NK-92 (cell line): ENCODE data around the gene ZNF385C.

ENCODE experiments used
- DNase-seq: peaks from one replicate; lab custom pipeline; 2025; ENCODE audit not compliant: unreplicated experiment; lab: John Stamatoyannopoulos, UW

The ZNF385C gene

DNA sequence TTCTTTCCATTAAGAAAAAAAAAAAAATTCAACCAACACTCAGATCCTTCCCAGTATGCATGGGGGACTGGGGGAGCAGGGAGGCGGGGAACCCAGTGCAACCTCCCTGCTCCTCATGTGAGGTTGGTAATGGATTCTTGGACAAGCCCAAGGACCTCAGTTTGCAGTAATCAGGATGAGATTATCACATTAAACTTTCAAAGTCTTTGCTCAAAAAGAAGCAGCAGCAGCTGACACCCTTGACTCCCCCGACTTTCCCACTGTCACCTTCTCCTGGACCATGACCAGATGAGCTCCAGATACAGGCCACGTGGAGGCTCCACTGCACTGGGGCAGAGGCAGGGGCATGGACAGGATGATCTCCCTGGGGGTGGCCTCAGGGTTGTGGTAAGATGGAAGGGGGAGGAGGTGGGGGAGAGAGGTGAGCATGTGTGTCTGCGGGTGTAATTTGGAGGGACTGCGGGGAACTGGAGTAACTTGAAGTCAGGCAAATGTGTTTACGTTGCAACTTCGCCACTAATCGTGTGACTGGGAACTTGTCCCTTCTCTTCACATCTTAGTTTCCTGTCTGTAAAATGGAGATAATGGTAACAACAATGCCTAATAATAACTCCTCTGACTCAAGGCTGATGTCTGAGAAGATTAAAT lies 19.8 kb downstream of the ZNF385C start:
- no peak for DNase-seq

DNA sequence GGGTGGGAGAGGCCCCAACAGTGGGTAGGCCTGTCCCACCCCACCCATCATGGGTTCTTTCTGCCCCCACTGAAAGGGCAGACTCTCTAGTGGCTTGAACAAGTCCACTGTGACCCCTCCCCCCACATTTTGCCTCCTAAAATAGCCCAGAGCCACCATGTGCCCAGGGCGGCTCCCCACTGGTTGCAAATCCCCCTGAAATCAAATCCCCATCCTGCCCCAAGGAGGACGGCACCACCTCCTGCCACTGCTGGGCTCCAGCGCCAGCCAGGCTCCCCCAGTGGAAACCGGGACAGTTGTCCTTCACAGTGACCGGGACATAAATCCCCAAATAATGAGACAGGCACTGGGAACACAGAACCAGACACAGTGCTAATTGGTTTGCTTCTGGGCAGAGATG lies 20.5 kb downstream of the ZNF385C start:
- DNase-seq = no peak

DNA sequence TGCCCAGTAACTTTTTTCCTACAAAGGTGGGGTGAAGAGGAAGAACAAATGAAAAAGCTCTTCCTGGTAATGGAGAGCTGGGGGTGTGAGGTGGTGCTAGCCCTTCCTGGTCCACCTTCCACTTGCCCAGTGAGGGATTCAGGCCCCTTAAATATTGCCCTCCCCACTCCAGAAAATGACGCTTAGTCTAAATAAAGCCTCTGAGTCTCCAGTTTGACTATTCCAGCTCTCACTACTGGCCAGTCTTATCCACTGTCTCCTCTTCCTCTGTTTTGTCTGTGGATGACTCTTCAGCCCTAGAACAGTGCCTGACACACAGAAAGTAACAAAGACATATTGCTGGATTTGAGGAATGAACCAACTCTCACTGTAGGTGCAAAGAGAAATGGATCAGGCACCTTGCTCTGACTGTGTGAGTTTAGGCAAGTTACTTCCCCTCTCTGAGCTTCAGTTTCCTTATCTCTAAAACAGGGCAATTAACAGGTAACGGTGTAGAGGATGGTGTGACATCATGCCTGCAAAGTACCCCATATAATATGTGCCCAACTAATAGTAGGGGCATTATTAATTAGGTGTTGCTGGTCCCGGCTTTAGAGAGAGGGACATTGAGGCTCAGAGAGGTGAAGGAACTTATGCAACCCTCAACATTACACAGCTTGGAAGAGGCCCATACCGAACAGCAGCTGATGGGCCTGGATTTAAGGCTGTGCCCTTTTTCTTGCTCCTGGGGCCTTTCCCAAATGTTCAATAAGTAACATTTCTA lies 21.3 kb downstream of the ZNF385C start:
- no peak for DNase-seq

DNA sequence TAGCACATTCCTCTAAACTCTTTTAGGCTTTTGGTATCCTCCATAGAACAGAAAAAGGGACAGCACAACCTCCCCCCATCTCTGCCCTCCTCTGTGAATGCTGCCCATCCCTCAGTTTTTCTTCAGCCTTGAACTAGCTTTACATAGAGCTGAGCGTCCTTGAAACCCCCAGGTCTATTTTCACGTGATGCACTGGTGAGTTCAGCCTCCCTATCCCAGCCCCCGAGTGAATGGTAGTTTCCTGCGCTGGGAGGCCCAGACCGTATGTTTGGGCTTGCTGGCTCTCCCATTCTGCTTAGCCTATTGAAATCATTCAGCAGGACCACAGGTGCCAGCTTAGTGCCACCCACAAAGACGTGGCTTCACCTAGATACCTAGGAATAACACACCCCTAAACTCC lies 22.5 kb downstream of the ZNF385C start:
- no peak for DNase-seq

DNA sequence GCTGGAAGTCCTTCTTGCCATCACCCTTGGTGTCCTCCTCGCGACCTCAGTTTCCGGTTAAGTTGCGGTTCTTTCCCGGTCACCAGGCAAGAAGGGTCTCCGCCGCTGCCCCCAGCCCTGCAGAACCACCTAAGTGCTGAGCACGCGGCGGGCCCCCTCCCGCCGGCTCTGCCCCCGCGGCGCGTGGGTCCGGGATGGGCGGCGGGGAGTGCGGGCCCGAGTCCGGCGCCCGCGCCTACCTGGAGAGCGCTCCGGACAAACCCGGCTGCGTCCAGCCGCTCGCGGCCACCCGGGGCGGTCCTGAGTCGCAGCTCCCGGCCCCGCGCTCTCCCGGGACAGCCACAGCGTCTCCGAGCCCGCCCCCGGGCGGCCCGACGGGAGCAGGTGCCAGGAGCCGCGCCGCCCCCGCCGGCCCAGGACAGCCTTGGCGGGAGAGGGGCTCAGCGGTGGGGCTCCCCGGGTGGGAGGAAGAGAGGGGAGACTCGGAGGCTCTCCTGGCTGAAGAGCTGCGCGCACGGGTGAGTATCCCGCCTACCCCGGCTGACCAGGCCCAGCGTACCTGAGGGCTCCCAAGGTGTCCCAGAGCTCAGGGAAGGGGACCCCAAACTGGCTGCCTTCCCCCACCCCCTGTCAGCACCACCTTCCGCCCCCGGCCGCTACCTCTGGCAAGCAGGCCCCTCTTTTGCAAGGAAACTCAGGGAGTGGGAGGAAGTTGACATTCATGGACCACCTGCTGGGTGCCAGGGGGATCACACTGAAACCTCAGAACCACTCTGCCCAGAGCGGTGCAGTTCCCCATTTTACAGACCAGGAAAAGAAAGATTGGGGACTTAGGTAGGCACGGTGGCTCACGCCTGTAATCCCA lies 25.7 kb downstream of the ZNF385C start:
- DNase-seq = no peak

DNA sequence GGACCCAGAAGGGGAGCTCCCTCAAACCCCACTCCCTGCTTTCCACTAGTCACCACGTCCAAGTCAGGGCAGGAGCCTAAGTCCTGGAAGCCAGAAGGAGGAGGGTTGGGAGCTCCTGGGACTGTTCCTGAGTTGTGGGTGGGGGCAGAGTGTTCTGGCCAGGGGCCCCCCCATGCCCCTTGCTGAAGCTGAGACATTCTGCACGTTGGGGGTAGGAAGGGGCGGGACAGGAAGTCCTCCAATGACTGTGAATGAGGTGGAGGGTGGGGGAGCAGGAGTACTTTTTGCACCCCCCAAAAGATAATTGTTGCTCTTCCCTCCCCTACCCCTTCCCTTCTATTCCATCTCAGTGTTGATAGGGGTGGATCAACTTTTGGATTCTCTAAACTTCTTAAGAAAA lies 26.5 kb downstream of the ZNF385C start:
- DNase-seq = no peak

DNA sequence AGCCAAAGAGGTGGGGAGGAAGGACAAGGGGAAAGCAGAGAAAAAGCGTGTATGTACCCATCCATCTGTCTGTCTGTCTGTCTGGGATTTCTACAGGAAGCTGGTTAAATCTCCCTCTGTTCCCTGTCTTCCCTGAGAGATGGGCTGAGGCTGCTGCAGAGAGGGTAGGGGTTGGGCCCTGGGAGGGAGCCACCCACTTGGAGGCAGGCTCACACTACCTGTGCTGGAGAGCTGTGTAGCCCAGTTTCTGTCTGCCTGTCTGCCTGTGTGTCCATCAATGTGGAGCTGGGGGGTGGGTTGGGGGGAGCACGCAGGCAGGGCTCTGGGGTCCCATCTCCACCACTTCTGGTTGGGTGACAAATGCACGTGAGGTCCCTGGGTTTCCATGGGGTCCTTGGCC lies 29.3 kb downstream of the ZNF385C start:
- no peak for DNase-seq

DNA sequence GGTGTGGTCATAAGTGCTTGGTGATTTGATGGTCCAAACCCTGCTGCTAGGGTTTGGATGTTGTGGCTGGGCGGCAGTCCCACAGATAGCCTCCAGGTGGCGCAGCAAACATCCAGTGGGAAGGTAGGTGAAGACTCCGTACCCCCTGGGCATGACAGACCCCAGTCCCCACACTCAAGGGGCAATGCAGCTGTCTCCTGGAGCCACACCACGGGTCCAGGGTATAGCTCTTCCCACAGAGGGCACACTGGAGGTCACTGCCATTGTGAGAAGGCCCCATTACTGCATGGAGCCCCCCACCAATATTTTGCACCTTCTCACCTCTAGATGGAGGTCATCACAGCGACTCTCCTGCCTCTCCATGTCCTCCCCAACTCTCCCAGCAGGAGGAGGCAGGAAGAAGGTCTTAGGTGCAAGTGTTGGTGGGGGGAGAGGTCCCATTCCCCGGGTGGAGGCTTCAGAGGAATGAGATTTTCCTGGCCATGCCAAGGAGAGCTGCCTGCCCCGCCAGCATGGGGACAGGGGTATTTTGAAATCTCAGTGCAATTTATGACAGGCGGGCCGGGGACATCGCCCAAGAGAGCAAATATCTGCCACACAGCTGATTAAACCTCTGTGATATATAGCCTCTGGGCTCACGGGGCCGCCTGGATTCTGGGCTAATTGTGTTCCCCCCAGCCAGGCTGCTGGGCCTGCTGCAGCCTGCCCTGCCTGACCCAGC lies 30.7 kb downstream of the ZNF385C start:
- no peak for DNase-seq

DNA sequence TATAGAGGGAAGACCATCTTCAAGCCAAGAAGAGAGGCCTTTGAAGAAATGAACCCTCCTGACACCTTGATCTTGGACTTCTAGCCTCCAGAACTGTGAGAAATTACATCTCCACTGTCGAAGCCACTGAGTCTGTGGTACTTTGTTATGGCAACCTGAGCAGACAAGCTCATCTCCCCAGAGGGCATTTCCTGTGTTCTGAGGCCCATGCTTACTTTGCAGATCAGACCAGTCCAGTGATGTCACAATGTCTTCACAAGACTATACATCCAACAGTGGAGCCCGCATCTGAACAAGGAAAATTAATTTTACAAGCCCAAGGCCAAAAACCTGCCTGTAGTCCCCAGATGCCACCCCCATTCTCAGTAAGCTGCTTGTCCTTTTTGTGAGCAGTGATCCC lies 33.1 kb downstream of the ZNF385C start:
- DNase-seq = no peak

DNA sequence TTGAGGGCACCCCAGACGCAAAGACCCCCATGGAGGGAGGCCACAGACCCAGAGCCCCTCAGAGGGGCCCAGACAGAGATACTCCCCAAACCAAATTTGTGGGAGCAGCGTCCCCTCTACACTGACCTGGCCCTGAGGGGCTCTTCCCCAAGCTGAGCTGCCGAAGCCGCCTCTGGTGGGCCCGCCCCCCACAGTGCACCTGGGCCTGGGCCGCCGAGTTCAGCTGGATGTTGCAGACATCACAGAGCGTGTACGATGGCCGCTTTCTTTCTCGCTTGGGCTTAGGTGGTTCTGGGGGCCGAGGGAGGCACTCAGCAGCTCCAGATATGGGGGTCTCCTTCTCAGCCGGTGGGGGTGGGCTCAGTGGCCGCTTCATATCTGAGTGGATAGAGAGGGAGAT lies 35.6 kb downstream of the ZNF385C start:
- DNase-seq = no peak

DNA sequence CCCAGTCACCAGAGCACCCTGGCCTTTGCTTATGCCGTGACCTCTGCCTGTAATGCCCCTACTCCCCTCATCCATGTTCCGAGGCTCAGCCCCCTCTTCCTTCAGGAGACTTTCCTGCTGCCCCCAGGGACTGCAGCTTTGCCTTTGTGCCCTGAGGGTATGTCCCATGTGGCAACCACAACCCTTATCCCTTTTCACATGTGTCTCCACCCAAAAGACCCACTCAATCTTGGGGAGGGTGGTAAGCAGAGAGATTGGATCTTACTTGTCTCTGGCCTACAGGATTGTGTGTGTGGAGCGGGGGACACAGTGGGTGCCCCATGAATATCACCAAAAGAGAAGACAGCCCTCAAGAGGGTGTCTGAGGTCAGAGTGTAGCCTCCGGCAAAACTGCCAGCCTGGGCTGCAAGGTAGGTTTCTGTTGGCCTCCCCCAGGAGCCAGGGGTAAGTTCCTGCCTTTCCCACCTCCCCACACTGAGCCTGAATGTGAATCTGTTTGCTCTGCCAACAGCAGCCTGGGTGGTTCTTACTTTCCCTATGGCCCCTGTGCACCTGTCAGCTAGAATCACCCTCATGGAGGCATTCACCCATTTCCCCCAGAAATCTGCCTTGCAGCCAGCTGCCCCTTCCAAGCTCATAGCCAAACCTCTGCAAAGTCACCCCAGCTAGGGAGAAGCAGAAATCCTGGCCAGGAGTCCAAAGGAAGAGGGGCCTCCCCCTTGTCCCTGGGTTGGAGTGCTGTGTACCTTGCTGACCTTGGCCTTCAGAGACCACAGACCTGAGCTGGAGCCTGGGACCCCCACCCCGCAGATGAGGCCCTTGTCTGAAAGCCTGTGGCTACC lies 36.4 kb downstream of the ZNF385C start:
- no peak for DNase-seq

DNA sequence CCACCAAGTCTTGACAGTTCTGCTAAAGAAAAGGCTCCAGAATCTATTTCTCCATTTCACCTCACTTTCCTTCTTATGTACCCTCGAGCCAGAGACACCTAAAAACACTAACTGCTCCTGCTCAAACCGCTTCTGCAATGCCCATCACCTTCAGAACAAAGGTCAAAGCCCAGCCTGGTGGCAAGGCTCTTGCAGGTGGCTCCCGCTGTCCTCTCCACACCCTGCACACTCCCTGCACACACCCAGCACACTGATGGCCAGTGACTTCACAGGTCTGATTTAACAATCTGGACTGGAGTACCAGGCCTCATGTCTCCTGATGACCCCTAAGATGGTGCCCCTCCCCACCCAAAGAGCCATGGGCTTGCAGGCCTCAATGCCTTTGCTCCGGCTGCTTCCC lies 38.0 kb downstream of the ZNF385C start:
- no peak for DNase-seq

DNA sequence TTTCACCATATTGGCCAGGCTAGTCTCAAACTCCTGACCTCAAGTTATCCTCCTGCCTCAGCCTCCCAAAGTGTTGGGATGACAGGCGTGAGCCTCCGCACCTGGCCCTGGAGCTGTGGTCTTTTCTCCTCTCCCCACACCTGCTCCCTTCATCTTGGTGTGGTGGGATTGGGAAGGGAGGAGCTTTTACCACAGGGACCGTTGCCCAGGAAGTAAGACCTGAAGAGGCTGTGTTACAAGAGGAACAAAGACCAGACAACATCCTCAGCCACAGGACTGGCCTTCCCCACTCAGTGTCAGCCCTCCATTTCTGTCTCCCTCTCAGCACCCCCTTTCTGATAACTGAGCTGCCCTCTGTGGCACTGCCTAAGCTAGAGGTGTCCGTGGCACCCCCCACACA lies 38.5 kb downstream of the ZNF385C start:
- no peak for DNase-seq

DNA sequence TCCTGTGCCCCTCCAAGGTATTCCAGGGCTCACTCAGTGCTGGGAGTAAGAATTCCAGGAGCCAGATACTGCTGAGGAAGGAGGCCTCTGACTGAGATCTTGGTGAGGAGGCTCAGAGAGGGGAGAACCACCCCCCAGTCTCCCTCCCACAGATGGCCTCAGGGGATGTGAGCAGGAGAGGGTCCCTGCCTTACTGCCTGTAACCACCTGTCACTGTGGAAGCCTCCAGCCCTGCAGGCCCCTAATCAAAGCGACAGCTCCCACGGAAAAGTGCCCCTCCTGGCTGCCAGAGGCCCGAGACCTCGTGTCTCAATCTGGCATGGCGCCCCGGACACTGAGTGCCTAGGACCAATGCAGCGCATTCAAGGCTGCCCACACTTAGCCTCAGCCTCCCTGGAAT lies 40.2 kb downstream of the ZNF385C start:
- DNase-seq = no peak

DNA sequence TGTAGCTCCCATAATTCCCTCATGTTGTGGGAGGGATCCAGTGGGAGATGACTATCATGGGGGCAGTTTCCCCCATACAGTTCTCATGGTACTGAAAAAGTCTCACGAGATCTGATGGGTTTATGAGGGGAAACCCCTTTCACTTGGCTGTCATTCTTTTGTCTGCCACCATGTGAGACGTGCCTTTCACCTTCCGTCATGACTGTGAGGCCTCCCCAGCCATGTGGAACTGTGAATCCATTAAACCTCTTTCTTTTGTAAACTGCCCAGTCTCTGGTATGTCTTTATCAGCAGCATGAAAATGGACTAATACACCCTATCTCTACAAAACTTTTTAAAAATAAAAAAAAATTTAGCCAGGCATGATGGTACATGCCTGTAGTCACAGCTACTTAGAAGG lies 41.6 kb downstream of the ZNF385C start:
- no peak for DNase-seq

DNA sequence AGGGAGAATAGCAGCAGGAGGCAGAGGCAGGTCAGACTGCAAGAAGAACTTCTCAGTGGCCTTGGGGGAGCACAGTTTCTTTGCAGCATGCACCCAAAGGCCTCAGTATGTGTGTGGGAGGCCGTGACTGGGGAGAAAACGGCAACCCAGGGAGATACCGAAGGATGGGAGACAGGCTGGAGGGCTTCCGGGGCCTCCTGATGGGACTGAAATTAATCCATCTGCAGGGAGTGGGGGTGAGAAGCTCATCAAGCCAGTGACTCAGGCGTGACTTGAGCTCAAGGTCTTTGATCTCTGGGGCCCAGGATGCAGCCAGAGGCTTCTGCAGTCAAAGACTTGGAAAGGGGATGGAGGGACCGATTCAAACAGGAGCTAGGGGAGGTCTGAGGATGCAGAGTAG lies 42.8 kb downstream of the ZNF385C start:
- no peak for DNase-seq

DNA sequence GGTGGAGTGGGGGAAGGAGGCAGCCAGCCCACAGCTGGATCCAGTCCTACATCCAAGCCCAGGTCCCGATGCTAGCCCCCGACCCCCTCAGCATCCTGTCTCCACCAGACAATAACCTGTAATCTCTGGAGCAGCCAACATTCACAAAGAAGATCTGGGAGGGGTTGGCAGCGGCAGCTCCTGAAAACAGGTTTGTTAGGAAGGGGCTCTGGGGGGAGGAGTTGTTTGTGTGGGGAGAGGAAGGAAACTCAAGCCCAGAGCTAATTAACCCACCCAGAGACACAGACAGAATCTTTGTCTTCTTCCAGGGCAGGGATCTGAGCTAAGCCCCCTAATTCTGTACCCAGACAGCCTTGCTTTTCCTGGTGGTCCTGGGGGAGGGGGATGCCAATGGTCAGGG lies 43.2 kb downstream of the ZNF385C start:
- DNase-seq = no peak

DNA sequence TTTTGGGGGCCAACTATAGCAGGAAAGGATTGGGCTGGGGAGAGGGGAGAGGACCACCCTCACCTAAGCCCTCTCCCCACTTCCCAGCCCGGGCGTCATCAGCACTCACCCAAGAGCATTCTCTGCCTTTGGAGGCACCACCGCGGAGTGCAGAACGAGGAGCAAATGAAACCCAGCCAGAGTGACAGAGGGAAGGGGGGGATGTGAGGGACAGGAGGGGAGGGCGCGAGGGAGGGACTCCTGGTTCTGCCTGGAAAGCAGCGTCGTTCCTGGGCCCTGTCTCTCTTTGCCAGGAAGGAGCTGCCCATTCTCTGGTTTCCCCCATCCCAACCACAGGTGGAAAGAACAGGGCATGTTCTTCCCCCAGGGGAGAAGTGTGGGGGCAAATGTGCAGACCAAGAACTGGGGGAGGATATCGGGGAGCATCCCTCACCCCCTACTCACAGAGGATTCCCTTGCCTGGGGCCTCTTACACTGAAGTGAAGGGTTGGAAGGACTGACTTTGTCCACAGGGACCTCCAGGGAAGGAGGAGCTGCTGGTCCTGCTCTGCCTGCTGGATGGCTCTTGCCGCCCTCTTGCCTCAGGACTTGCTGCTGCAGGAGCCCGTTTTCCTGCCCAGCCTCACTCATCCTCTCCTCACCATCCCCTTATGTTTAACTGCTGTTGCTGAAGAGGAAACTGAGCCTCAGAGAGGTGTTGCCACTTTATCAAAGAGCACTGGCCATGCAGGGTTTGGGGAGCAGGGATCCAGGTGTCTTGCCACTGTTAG lies 44.4 kb downstream of the ZNF385C start:
- no peak for DNase-seq

DNA sequence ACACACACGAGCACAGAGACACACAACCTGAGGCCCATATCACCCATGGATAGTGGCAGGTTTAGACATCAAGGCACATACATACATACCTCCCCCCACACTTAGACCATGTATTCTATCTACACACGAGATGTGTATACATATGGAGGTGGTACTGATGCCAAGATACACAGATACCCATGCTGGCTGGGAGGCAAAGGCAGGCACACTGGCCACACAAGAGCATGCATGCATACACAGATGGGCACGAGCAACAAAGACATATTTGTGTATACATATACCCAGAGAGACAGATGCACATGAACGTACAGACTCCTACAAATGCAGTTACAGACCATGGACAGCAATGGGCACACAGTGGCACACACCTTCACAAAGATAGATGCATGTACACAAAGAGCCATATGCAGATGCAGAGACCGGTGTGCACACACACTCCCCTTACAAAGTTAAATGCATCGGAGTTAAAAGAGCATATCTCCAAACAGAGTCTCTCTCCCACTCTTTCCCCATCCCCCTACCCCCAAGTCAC lies 45.9 kb downstream of the ZNF385C start:
- DNase-seq = no peak
